ENCODE results near the gene PTPMT1.

PTPMT1 gene

GRCh38 chr11:47570651-47571356, 5.4 kb downstream of the PTPMT1 start:
- Histone ChIP-seq H3F3A (ENCODE audit: insufficient read depth) (peaks cover 13% of the 10 kb centered on the region), H3K27me3 (ENCODE audit: low read length) (no peaks in the 10 kb centered on the region), H2AFZ (ENCODE audit: low read depth, low read length, severe bottlenecking) (no peak overlapping the region), H3K4me3 (ENCODE audit: insufficient read depth, low read length, poor library complexity, severe bottlenecking) (no peak overlapping the region), H3K27ac (ENCODE audit: low read depth, low read length) (no peak overlapping the region), H3K79me2 (ENCODE audit: insufficient read depth, low read length) (peaks cover 51% of the 10 kb centered on the region), H3K9ac (ENCODE audit: low read length) (no peak overlapping the region), H3K9me2 (replicated peaks; ENCODE audit: insufficient read depth, low read length) (no peaks in the 10 kb centered on the region), H3K9me3 (ENCODE audit: insufficient read depth, low read length) (no peaks in the 10 kb centered on the region), H3K36me3 (ENCODE audit: low read length) (peaks cover 13% of the 10 kb centered on the region), H3K4me2 (ENCODE audit: low read depth, low read length, poor library complexity, severe bottlenecking) (no peak overlapping the region), H4K20me1 (ENCODE audit: low read depth, low read length) (no peaks in the 10 kb centered on the region; the same call in 1 of the 2 replicates)
- TF ChIP-seq EZH2phosphoT487 (conservative IDR thresholded peaks at IDR 0.05; ENCODE audit: low read length) (no peak), CTCF (IDR thresholded peaks at IDR 0.05; ENCODE audit: insufficient read depth, low read length, poor library complexity, severe bottlenecking) (no peak)

- Histone ChIP-seq H3K36me3 (ENCODE audit: low read length) (peaks cover 13% of the 10 kb centered on the region), H2AFZ (ENCODE audit: low read depth, low read length, severe bottlenecking) (no peak overlapping the region), H3K9ac (ENCODE audit: low read length) (no peak overlapping the region), H3K4me2 (ENCODE audit: low read depth, low read length, poor library complexity, severe bottlenecking) (no peak overlapping the region), H3K79me2 (ENCODE audit: insufficient read depth, low read length) (peaks cover 48% of the 10 kb centered on the region), H3K9me2 (replicated peaks; ENCODE audit: insufficient read depth, low read length) (no peaks in the 10 kb centered on the region), H3F3A (ENCODE audit: insufficient read depth) (peaks cover 13% of the 10 kb centered on the region), H4K20me1 (ENCODE audit: low read depth, low read length) (no peaks in the 10 kb centered on the region; the same call in 1 of the 2 replicates), H3K9me3 (ENCODE audit: insufficient read depth, low read length) (no peaks in the 10 kb centered on the region), H3K4me3 (ENCODE audit: insufficient read depth, low read length, poor library complexity, severe bottlenecking) (no peak overlapping the region), H3K27me3 (ENCODE audit: low read length) (no peaks in the 10 kb centered on the region), H3K27ac (ENCODE audit: low read depth, low read length) (no peak overlapping the region)
- TF ChIP-seq EZH2phosphoT487 (conservative IDR thresholded peaks at IDR 0.05; ENCODE audit: low read length) (no peak), CTCF (IDR thresholded peaks at IDR 0.05; ENCODE audit: insufficient read depth, low read length, poor library complexity, severe bottlenecking) (no peak)
Observed at GRCh38 chr11:47571357-47571729, 5.9 kb downstream of the PTPMT1 start.

- H3K36me3 ChIP-seq (ENCODE audit: low read length) = peaks cover 13% of the 10 kb centered on the region
- H3K9ac ChIP-seq (ENCODE audit: low read length) = no peak overlapping the region
- no peak overlapping the region for H3K27ac ChIP-seq (ENCODE audit: low read depth, low read length)
- H3K4me2 ChIP-seq (ENCODE audit: low read depth, low read length, poor library complexity, severe bottlenecking) = no peak overlapping the region
- H4K20me1 ChIP-seq (ENCODE audit: low read depth, low read length) = no peaks in the 10 kb centered on the region; the same call in 1 of the 2 replicates
- no peaks in the 10 kb centered on the region for H3K9me2 ChIP-seq (replicated peaks; ENCODE audit: insufficient read depth, low read length)
- TF ChIP-seq CTCF (IDR thresholded peaks at IDR 0.05; ENCODE audit: insufficient read depth, low read length, poor library complexity, severe bottlenecking) (no peak), EZH2phosphoT487 (conservative IDR thresholded peaks at IDR 0.05; ENCODE audit: low read length) (no peak)
- peaks cover 46% of the 10 kb centered on the region for H3K79me2 ChIP-seq (ENCODE audit: insufficient read depth, low read length)
- H2AFZ ChIP-seq (ENCODE audit: low read depth, low read length, severe bottlenecking) = no peak overlapping the region
- H3K9me3 ChIP-seq (ENCODE audit: insufficient read depth, low read length) = no peaks in the 10 kb centered on the region
- H3K4me3 ChIP-seq (ENCODE audit: insufficient read depth, low read length, poor library complexity, severe bottlenecking) = no peak overlapping the region
- no peaks in the 10 kb centered on the region for H3K27me3 ChIP-seq (ENCODE audit: low read length)
- peaks cover 13% of the 10 kb centered on the region for H3F3A ChIP-seq (ENCODE audit: insufficient read depth)
Observed at GRCh38 chr11:47571895-47572294, 6.5 kb downstream of the PTPMT1 start.
